MCF 10A (cell line): ENCODE measurements around the gene PALLD. TPM values are rescaled to one million over a fixed set of nuclear protein-coding genes. Genes with fewer than 3 reads are reported as not detected.

Source experiments
- BruUV-seq: library from RNA; stranded (reverse); fragments of 400-500 nt; replicated peaks from 2 replicates; lab custom pipeline; 2021; lab: Mats Ljungman, UMichigan
- CTCF ChIA-PET: fragments of 300-600 bp; sonication (Branson Sonifier 250); formaldehyde crosslinking; extraction: SDS; loops from one replicate; lab custom pipeline; 2021; ENCODE audit warnings: antibody characterized with exemption, inconsistent platforms; lab: Yijun Ruan, JAX
- POLR2A ChIA-PET: fragments of 300-600, 350-650 bp; sonication (Branson Sonifier 250); formaldehyde crosslinking; extraction: SDS; loops from one replicate; lab custom pipeline; 2020; ENCODE audit warnings: antibody characterized with exemption, inconsistent platforms; lab: Yijun Ruan, JAX
- DNase-seq: peaks from one replicate; pipeline ENCODE4 v3.0.0-alpha.2; 2018; ENCODE audit not compliant: unreplicated experiment
- H3K27ac Mint-ChIP-seq: one replicate; pipeline ENCODE4 v1.8.0; 2022; ENCODE audit warnings: mild to moderate bottlenecking, low read depth, mixed read lengths; ENCODE audit not compliant: unreplicated experiment
- H3K27me3 Mint-ChIP-seq: one replicate; pipeline ENCODE4 v1.8.0; 2022; ENCODE audit warnings: mixed read lengths; ENCODE audit not compliant: insufficient read depth, unreplicated experiment
- H3K36me3 Mint-ChIP-seq: one replicate; pipeline ENCODE4 v1.8.0; 2022; ENCODE audit warnings: mild to moderate bottlenecking, moderate library complexity, mixed read lengths; ENCODE audit not compliant: insufficient read depth, unreplicated experiment
- H3K4me1 Mint-ChIP-seq: one replicate; pipeline ENCODE4 v1.8.0; 2022; ENCODE audit warnings: mixed read lengths; ENCODE audit not compliant: insufficient read depth, unreplicated experiment
- H3K4me3 Mint-ChIP-seq: one replicate; pipeline ENCODE4 v1.8.0; 2022; ENCODE audit warnings: mild to moderate bottlenecking, moderate library complexity, mixed read lengths; ENCODE audit not compliant: unreplicated experiment
- H3K9me3 Mint-ChIP-seq: one replicate; pipeline ENCODE4 v1.8.0; 2022; ENCODE audit warnings: mixed read lengths; ENCODE audit not compliant: unreplicated experiment
- CTCF ChIP-seq: fragments of 200-600 bp; IDR thresholded peaks from one replicate; pipeline ENCODE4 v1.8.0; 2022; ENCODE audit warnings: antibody characterized with exemption, mild to moderate bottlenecking; ENCODE audit not compliant: unreplicated experiment
- intact Hi-C: fragments of 100-400 bp; cut with micrococcal nuclease; formaldehyde crosslinking; loops from 2 replicates; pipeline ENCODE4 v1.14.1; 2022
- total RNA-seq: library from RNA; stranded (reverse); gene quantifications from 2 replicates; pipeline ENCODE4 v1.2.3, GENCODE V29; 2022

PALLD gene
- total RNA-seq, 1 experiment from 2014 or later, result 191 TPM

- Mint-ChIP-seq H3K27ac (no peak overlapping the region), H3K4me3 (no peak overlapping the region), H3K4me1 (peaks cover 10% of the 10 kb centered on the region), H3K36me3 (no peaks in the 10 kb centered on the region), H3K27me3 (no peaks in the 10 kb centered on the region), H3K9me3 (no peaks in the 10 kb centered on the region)
- intact Hi-C loops, result loop anchor here (1.0 to 10.0 kb wide), 5 partner anchors 70 to 491 kb away; partner anchors contain the start of gene DDX60
- peak; percentile 69 for DNase-seq
- POLR2A ChIA-PET, result interaction anchor here (0.7 to 1.9 kb wide), 5 partner anchors 10 to 387 kb away, joined by 3 to 7 read pairs (median 4); no protein-coding TSS in a partner anchor
- BruUV-seq, result no TSS peak
- CTCF ChIA-PET, result interaction anchor here (0.6 to 4.4 kb wide), 21 partner anchors 8 to 1052 kb away, joined by 3 to 40 read pairs (median 4); partner anchors contain the start of gene DDX60
- peak; percentile 33 for TF ChIP-seq CTCF
Observed at GRCh38 chr4:168514249-168514852, 17.5 kb downstream of the PALLD start.

- Mint-ChIP-seq H3K4me3 (no peak overlapping the region), H3K27me3 (no peaks in the 10 kb centered on the region), H3K36me3 (no peaks in the 10 kb centered on the region), H3K9me3 (no peaks in the 10 kb centered on the region), H3K27ac (peak overlapping the region; percentile 40), H3K4me1 (peaks cover 10% of the 10 kb centered on the region)
- no peak for TF ChIP-seq CTCF
- BruUV-seq, result no TSS peak
- POLR2A ChIA-PET, result interaction anchor here (0.7 to 1.9 kb wide), 6 partner anchors 22 to 386 kb away, joined by 3 to 7 read pairs (median 4); no protein-coding TSS in a partner anchor
- peak; percentile 89 for DNase-seq
- intact Hi-C loops, result loop anchor here (2.0 to 10.0 kb wide), 3 partner anchors 69 to 407 kb away; no protein-coding TSS in a partner anchor
- CTCF ChIA-PET, result interaction anchor here (0.6 to 4.4 kb wide), 34 partner anchors 11 to 1051 kb away, joined by 3 to 40 read pairs (median 4); partner anchors contain the start of genes CBR4, DDX60 and DDX60L
Observed at GRCh38 chr4:168515222-168516011, 18.6 kb downstream of the PALLD start.

GRCh38 chr4:168516841-168517240 is 20.0 kb downstream of the PALLD start:
- Mint-ChIP-seq H3K9me3 (no peaks in the 10 kb centered on the region), H3K27me3 (no peaks in the 10 kb centered on the region), H3K27ac (no peak overlapping the region), H3K4me3 (no peak overlapping the region), H3K4me1 (peaks cover 15% of the 10 kb centered on the region), H3K36me3 (no peaks in the 10 kb centered on the region)
- ChIA-PET CTCF (interaction anchor here (0.5 to 4.4 kb wide), 5 partner anchors 13 to 405 kb away, joined by 3 to 40 read pairs (median 13); no protein-coding TSS in a partner anchor), POLR2A (interaction anchor here (0.9 kb wide), 1 partner anchor 21 kb away, joined by 3 read pairs; no protein-coding TSS in a partner anchor)
- DNase-seq, result peak; percentile 45
- no peak for TF ChIP-seq CTCF
- BruUV-seq, result no TSS peak
- intact Hi-C loops, result loop anchor here (10.0 kb wide), 1 partner anchor 198 kb away; no protein-coding TSS in a partner anchor
